Stimulated activated CD8-positive, alpha-beta memory T cell treated with anti-CD3 and anti-CD28 coated beads, Interleukin-15, amount 100 ng/mL, for 1 hour (primary cell): ENCODE data around the gene KAZN.
"Not testable (repeated sequence)": the region's sequence is repeated elsewhere in the genome, so short reads cannot be mapped to it uniquely, and the experiment has no call there.

Experiments used
- DNase-seq: peaks from one replicate; pipeline ENCODE4 v3.0.0-alpha.2; 2020; ENCODE audit warnings: low read depth

Gene KAZN

DNA sequence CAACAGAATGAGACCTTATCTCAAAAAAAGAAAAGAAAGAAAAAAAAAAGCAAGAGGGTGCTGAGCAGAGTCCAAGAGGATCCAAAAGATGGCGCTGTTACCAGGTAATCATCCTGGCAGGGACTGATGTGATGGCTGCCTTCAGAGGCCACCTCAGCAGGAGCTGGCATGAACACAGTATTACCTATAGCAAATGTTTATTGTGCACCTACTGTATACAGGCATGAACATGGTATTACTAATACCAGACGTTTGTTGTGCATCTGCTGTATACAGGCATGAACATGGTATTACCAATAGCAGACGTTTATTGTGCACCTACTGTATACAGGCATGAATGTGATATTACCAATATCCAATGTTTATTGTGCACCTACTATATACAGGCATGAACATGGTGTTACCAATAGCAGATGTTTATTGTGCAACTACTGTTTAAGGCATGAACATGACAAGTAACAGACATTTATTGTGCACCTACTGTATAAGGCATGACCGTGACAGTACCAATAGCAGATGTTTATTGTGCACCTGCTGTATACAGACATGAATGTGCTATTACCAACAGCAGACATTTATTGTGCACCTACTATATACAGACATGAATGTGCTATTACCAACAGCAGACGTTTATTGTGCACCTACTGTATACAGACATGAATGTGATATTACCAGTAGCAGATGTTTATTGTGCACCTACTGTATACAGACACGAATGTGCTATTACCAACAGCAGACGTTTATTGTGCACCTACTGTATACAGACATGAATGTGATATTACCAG, 439.9 kb downstream of the KAZN start:
- DNase-seq = no peak

GRCh38 chr1:15039017-15039648, 440.6 kb downstream of the KAZN start:
- no peak for DNase-seq

GRCh38 chr1:15039901-15040300, 441.4 kb downstream of the KAZN start:
- DNase-seq = no peak

DNA sequence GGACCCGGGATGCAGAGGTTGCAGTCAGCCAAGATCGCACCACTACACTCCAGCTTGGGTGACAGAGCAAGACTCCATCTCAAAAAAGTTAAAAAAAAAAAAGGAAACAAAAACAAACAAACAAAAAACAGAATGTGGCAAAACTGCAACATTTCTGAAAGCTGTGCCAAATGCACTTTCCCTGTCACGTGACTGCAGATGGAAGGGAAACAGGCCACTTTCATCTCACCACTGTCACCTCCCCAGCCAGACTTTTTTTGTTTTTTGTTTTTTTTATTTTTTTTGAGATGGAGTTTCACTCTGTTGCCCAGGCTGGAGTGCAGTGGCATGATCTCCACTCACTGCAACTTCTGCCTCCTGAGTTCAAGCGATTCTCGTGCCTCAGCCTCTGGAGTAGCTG, 442.2 kb downstream of the KAZN start:
- DNase-seq = not testable (repeated sequence)

DNA sequence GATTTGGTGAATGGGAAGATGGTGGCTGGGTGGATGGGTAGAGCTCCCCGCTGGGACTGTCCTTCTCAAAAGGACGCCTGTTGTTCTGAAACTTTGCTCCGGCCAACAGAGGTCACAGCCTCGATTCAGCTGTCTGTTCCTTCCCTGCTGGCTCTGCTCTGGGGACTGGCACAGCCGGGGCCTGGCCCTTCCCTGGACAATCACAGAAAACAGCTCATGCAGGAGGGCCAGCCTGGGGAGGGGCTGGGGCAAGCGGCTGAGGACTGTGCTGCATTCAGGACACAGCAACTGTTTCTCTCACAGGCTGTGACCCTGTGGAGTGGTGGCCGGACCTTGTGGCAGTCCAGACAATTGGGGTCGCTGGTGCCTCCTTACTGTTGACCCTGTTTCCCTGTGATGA, 444.4 kb downstream of the KAZN start:
- no peak for DNase-seq

DNA sequence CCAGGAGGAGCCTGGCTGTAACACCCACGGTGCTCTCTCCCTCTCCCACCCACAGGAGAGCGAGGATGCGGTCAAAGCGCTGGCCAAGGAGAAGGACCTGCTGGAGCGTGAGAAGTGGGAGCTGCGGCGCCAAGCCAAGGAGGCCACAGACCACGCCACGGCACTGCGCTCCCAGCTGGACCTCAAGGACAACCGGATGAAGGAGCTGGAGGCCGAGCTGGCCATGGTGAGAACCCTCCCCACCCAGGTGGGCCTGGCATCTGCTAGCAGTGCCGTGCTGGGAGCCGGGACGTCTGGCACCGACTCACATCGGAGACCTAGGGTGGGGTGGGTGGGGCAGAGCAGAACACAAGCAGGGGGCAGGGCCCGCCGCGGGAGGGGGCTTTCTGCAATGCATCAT, 445.4 kb downstream of the KAZN start:
- no peak for DNase-seq

DNA sequence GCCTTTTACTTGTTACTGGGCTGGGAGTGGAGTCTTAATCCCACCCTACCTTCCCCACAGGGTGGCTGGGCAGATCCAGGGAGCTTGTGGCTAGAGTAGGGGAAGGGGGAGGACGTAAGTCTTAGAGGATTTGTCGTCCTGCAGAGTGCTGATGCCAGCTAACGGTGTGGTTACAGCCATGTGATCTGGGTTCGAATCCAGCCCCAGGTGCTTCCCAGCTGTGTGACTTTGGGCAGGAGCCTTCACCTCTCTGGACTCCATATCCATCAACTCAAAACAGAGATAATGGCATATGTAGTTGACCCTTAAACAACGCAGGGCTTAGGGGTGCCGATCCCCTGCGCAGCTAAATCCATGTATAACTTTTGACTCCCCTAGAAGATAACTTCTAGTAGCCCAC, 446.6 kb downstream of the KAZN start:
- no peak for DNase-seq

GRCh38 chr1:15046487-15047165, 448.1 kb downstream of the KAZN start:
- DNase-seq = peak; percentile 24

DNA sequence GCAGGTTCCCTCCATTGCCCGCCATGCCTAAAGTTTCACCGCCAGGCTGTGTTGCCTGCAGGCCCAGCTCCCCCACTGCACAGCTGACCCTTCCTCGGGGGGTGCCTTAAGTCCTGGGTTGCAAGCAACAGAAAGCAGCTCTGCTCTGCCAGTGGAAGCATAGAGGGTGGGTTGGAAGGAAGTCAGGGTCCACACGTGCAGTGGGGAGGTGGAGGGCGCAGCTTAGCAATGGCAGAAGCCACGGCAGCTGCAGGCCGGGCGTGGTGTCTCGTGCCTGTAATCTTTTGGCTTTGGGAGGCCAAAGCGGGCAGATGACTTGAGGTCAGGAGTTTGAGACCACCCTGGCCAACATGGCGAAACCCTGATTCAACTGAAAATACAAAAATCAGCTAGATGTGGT, 448.8 kb downstream of the KAZN start:
- no peak for DNase-seq

DNA sequence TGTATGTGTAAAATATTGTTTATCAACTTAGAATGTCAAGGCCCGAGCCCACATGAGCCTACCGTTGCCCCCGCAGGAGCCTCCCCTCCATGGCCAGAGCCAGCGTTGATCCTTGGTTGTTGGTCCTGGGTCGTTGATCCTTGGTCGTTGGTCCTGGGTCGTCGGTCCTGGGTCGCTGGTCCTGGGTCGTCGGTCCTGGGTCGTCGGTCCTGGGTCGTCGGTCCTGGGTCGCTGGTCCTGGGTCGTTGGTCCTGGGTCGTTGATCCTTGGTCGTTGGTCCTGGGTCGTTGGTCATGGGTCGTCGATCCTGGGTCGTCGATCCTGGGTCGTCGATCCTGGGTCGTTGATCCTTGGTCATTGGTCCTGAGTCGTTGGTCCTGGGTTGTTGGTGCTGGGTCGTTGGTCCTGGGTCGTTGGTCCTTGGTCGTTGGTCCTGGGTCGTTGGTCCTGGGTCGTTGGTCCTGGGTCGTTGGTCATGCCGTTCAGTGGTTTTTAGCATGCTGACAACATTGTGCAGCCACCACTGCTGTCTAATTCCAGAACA, 450.0 kb downstream of the KAZN start:
- DNase-seq = no peak

DNA sequence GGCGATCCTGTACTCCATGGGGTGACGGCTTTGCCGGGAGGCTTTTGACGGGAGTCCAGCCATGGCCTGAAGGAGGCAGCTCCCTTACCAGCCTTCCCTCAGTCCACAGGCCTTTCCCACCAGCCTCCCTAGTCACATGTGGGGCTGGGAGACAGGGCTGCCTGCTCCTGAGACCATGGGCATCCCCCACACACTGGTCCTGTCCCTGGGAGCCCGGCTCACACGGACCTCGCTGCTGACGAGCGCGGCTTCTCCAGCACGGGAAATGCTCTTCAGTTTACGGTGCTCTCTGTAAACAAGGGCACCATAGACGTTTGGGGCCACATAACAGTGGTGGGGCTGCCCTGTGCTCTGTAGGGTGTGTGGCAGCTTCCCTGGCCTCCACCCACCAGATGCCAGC, 450.6 kb downstream of the KAZN start:
- no peak for DNase-seq

DNA sequence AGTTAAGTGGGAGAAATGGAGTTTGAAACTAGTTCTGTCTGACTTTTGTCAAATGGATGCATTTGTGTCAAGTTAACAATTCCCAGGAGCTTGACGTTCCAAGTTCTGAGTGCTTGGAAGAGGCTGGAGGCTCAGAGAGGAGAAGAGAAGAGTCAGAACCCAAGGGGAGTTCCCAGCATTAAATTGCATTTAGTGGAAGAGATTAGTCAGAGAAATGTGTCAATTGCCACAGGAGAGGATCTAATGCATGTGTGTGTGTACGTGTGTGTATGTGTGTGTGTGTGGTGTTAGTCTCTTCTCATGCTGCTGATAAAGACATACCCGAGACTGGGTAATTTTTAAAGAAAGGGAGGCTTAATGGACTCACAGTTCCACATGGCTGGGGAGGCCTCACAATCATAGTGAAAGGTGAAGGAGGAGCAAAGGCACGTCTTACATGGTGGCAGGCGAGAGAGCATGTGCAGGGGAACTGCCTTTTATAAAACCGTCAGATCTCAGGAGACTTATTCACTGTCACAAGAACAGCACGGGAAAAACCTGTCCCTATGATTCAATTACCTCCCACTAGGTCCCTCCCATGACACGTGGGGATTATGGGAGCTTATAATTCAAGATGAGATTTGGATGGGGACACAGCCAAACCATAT, 453.5 kb downstream of the KAZN start:
- DNase-seq = no peak

- DNase-seq = no peak
Observed at GRCh38 chr1:15053153-15053552, 454.7 kb downstream of the KAZN start.

DNA sequence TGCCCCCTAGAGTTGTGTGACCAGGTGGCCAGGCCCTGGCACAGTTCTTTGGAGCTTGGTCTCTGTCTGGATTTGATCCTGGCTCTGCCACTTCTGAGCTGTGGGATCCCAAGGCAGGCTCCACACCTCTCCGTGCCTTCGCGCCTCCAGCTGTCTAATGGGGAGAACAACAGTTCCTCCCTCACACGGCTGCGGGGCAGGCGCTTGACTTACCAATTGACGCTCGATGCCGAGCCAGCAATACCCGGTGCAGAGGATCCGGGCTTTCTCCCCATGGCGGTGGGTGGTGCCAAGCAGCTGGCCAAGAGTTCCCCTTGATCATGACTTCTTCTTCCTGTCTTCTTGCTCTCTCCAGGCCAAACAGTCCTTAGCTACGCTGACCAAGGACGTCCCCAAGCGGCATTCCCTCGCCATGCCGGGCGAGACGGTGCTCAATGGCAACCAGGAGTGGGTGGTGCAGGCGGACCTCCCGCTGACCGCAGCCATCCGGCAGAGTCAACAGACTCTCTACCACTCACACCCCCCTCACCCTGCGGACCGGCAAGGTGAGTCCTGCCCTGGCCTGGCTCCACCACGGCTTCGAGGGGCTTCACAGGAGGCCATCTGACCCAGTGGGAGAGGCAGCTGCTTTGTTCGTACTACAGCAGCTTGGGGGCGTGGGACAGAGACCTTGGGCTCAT, 457.4 kb downstream of the KAZN start:
- no peak for DNase-seq

GRCh38 chr1:15056515-15057285, 458.2 kb downstream of the KAZN start:
- DNase-seq = no peak

DNA sequence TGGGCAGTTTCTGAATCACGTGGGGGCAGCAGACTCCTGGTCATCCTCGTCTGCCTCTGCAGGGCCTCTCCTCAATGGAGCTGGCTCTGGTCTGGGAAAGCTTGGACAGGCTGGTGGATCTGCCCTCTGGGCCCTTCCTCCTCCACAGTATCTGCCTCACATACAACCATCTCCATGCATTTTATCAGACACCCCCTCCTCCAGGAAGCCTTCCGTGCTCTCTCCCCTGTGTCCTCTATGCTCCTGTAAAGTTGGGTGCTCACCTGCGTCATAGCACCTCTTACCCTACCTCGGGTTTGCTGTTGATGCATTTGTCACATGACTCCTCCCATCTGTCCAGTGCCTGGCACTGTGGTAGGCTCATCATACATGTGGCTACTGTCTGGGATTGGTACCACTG, 459.3 kb downstream of the KAZN start:
- no peak for DNase-seq

- no peak for DNase-seq
Observed at GRCh38 chr1:15058261-15058660, 459.8 kb downstream of the KAZN start.

DNA sequence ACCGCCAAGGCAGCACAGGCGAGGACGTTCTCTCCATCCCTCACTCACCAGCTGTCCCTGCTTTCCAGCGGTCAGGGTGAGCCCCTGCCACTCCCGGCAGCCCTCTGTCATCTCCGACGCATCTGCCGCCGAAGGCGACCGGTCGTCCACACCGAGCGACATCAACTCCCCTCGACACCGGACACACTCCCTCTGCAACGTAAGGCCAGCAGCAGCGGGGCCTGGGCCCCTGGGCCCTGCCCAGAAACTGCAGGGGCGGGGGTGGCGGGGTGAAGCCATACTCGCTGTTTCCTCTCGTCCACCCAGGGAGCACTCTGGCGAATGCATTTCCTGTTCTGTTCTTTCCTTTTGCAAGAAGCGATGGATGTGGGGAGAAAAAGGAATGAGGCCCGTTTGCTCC, 461.6 kb downstream of the KAZN start:
- no peak for DNase-seq

- no peak for DNase-seq
Observed at GRCh38 chr1:15062479-15063099, 464.1 kb downstream of the KAZN start.

DNA sequence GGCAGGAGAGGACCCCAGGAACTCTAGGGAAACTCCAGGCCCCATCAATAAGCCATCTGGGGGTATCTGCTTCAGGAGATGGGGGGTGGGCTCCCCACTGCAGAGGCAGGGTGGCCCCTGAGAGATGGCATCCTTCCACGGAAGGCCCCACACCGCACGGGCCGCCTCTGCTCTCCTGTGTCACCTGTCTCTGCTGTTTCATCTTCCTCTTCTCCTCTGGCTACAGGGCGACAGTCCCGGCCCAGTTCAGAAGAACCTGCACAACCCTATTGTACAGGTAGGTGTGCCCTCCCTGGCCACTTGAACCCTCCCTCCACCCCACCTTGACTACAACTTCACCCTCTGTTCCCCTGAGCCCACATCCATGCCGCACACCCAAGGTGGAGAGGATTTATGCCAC, 464.9 kb downstream of the KAZN start:
- no peak for DNase-seq

GRCh38 chr1:15063783-15064182, 465.3 kb downstream of the KAZN start:
- no peak for DNase-seq
